SK-N-SH treated with all-trans-retinoic acid at 6 μM for 48 hours (cell line): ENCODE results near the gene UCHL5.

Experiments
- CSDC2 ChIP-seq: fragments of 250-450 bp; sonication (Bioruptor Pico); IDR thresholded peaks from 2 replicates; pipeline ENCODE4 v1.5.0; 2020; ENCODE audit warnings: mild to moderate bottlenecking, moderate library complexity
- ESRRG ChIP-seq: fragments of 250-450 bp; sonication (Bioruptor Pico); IDR thresholded peaks from 2 replicates; pipeline ENCODE4 v1.6.1; 2021; ENCODE audit warnings: mild to moderate bottlenecking
- TCF4 ChIP-seq: fragments of 250-450 bp; sonication (Bioruptor Pico); IDR thresholded peaks from 2 replicates; pipeline ENCODE4 v1.8.0; 2021; ENCODE audit warnings: mild to moderate bottlenecking, moderate library complexity, borderline replicate concordance
- ZC3H10 ChIP-seq: fragments of 250-450 bp; sonication (Bioruptor Pico); IDR thresholded peaks from 2 replicates; pipeline ENCODE4 v1.5.1; 2021; ENCODE audit warnings: mild to moderate bottlenecking, moderate library complexity
- ZFP3 ChIP-seq: fragments of 250-450 bp; sonication (Bioruptor Pico); IDR thresholded peaks from 2 replicates; pipeline ENCODE4 v1.5.0; 2020; ENCODE audit warnings: mild to moderate bottlenecking, moderate library complexity
- ZNF8 ChIP-seq: fragments of 450-650 bp; formaldehyde crosslinking; IDR thresholded peaks from 2 replicates; pipeline ENCODE4 v1.5.0; 2020; ENCODE audit warnings: mild to moderate bottlenecking, moderate library complexity
- TF ChIP-seq, protein P1 (sequence below): fragments of 250-450 bp; sonication (Bioruptor Pico); IDR thresholded peaks from 2 replicates; pipeline ENCODE4 v1.8.0; 2021; ENCODE audit warnings: low read depth, mild to moderate bottlenecking, moderate library complexity, borderline replicate concordance
- TF ChIP-seq, protein P2 (sequence below): fragments of 250-450 bp; sonication (Bioruptor Pico); IDR thresholded peaks from 2 replicates; pipeline ENCODE4 v1.8.0; 2020; ENCODE audit warnings: mild to moderate bottlenecking, moderate library complexity, borderline replicate concordance
- TF ChIP-seq, protein P3 (sequence below): fragments of 250-450 bp; sonication (Bioruptor Pico); IDR thresholded peaks from 2 replicates; pipeline ENCODE4 v1.5.1; 2020; ENCODE audit warnings: low read depth, mild to moderate bottlenecking, moderate library complexity
- TF ChIP-seq, protein P4 (sequence below): fragments of 250-450 bp; sonication (Bioruptor Pico); IDR thresholded peaks from 2 replicates; pipeline ENCODE4 v1.5.0; 2020; ENCODE audit warnings: mild to moderate bottlenecking, moderate library complexity
- TF ChIP-seq, protein P5 (sequence below): fragments of 250-450 bp; sonication (Bioruptor Pico); IDR thresholded peaks from 2 replicates; pipeline ENCODE4 v1.5.1; 2021; ENCODE audit warnings: mild to moderate bottlenecking, moderate library complexity

DNA sequence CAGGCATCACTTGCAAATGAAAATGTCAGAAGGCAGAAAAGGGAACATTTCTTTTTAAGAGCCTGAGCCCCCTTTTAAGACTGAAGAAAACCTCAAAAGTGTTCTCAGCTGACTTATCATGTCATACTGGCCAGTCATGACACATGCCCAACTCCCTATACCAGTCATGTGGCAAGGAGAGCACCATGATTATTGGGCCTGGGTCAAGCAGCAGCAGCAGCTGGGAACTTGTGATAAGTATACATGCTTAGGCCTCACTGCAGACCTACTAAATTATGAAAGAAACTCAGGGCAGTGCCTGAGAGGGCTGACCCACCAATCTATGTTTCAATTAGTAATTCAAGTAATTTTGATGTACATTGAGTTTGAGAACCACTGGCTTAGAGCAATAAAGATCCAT, 8.9 kb upstream of the UCHL5 start:
- TF ChIP-seq, protein P1, sequence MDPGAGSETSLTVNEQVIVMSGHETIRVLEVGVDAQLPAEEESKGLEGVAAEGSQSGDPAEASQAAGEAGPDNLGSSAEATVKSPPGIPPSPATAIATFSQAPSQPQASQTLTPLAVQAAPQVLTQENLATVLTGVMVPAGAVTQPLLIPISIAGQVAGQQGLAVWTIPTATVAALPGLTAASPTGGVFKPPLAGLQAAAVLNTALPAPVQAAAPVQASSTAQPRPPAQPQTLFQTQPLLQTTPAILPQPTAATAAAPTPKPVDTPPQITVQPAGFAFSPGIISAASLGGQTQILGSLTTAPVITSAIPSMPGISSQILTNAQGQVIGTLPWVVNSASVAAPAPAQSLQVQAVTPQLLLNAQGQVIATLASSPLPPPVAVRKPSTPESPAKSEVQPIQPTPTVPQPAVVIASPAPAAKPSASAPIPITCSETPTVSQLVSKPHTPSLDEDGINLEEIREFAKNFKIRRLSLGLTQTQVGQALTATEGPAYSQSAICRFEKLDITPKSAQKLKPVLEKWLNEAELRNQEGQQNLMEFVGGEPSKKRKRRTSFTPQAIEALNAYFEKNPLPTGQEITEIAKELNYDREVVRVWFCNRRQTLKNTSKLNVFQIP (CRISPR knock-in tag) = no peak
- TF ChIP-seq ZNF8 (no peak), CSDC2 (no peak), ZC3H10 (no peak), TCF4 (CRISPR knock-in tag) (no peak), ESRRG (CRISPR knock-in tag) (no peak), ZFP3 (CRISPR knock-in tag) (no peak)
- TF ChIP-seq, protein P2, sequence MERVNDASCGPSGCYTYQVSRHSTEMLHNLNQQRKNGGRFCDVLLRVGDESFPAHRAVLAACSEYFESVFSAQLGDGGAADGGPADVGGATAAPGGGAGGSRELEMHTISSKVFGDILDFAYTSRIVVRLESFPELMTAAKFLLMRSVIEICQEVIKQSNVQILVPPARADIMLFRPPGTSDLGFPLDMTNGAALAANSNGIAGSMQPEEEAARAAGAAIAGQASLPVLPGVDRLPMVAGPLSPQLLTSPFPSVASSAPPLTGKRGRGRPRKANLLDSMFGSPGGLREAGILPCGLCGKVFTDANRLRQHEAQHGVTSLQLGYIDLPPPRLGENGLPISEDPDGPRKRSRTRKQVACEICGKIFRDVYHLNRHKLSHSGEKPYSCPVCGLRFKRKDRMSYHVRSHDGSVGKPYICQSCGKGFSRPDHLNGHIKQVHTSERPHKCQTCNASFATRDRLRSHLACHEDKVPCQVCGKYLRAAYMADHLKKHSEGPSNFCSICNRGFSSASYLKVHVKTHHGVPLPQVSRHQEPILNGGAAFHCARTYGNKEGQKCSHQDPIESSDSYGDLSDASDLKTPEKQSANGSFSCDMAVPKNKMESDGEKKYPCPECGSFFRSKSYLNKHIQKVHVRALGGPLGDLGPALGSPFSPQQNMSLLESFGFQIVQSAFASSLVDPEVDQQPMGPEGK (CRISPR knock-in tag) = no peak
- TF ChIP-seq, protein P3, sequence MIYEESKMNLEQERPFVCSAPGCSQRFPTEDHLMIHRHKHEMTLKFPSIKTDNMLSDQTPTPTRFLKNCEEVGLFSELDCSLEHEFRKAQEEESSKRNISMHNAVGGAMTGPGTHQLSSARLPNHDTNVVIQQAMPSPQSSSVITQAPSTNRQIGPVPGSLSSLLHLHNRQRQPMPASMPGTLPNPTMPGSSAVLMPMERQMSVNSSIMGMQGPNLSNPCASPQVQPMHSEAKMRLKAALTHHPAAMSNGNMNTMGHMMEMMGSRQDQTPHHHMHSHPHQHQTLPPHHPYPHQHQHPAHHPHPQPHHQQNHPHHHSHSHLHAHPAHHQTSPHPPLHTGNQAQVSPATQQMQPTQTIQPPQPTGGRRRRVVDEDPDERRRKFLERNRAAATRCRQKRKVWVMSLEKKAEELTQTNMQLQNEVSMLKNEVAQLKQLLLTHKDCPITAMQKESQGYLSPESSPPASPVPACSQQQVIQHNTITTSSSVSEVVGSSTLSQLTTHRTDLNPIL (CRISPR knock-in tag) = no peak
- TF ChIP-seq, protein P4, sequence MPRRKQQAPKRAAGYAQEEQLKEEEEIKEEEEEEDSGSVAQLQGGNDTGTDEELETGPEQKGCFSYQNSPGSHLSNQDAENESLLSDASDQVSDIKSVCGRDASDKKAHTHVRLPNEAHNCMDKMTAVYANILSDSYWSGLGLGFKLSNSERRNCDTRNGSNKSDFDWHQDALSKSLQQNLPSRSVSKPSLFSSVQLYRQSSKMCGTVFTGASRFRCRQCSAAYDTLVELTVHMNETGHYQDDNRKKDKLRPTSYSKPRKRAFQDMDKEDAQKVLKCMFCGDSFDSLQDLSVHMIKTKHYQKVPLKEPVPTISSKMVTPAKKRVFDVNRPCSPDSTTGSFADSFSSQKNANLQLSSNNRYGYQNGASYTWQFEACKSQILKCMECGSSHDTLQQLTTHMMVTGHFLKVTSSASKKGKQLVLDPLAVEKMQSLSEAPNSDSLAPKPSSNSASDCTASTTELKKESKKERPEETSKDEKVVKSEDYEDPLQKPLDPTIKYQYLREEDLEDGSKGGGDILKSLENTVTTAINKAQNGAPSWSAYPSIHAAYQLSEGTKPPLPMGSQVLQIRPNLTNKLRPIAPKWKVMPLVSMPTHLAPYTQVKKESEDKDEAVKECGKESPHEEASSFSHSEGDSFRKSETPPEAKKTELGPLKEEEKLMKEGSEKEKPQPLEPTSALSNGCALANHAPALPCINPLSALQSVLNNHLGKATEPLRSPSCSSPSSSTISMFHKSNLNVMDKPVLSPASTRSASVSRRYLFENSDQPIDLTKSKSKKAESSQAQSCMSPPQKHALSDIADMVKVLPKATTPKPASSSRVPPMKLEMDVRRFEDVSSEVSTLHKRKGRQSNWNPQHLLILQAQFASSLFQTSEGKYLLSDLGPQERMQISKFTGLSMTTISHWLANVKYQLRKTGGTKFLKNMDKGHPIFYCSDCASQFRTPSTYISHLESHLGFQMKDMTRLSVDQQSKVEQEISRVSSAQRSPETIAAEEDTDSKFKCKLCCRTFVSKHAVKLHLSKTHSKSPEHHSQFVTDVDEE (CRISPR knock-in tag) = no peak
- TF ChIP-seq, protein P5, sequence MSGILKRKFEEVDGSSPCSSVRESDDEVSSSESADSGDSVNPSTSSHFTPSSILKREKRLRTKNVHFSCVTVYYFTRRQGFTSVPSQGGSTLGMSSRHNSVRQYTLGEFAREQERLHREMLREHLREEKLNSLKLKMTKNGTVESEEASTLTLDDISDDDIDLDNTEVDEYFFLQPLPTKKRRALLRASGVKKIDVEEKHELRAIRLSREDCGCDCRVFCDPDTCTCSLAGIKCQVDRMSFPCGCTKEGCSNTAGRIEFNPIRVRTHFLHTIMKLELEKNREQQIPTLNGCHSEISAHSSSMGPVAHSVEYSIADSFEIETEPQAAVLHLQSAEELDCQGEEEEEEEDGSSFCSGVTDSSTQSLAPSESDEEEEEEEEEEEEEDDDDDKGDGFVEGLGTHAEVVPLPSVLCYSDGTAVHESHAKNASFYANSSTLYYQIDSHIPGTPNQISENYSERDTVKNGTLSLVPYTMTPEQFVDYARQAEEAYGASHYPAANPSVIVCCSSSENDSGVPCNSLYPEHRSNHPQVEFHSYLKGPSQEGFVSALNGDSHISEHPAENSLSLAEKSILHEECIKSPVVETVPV (CRISPR knock-in tag) = no peak
